OCI-LY7 (cell line): Measurements from ENCODE around the gene TMEM196.

ENCODE experiments used
- CTCF ChIP-seq: fragments of 200-600 bp; sonication (generic); conservative IDR thresholded peaks from 2 replicates; pipeline ENCODE4 v1.5.1; 2014; ENCODE audit warnings: mild to moderate bottlenecking, antibody characterized with exemption, low read length, moderate library complexity, mixed read lengths
- EZH2phosphoT487 ChIP-seq: fragments of 200-600 bp; sonication (generic); IDR thresholded peaks from 2 replicates; pipeline ENCODE4 v1.6.1; 2018; ENCODE audit warnings: low read depth, borderline replicate concordance, mild to moderate bottlenecking, mixed run types, antibody characterized with exemption, low read length, moderate library complexity, mixed read lengths

GRCh38 chr7:19749658-19750057, 23.8 kb downstream of the TMEM196 start:
- TF ChIP-seq CTCF, result no peak
- no peak for TF ChIP-seq EZH2phosphoT487
